HepG2 (cell line): Measurements from ENCODE around the gene MYADML2. TPM values are rescaled to one million over a fixed set of nuclear protein-coding genes. Genes with fewer than 3 reads are reported as not detected.

Experiments used
- FOXK2 ChIP-seq: fragments of 450-650 bp; IDR thresholded peaks from 2 replicates; pipeline ENCODE4 v1.6.1; 2016
- HOXA9 ChIP-seq: sonication (generic); formaldehyde crosslinking; IDR thresholded peaks from 2 replicates; pipeline ENCODE4 v1.8.1; 2022; ENCODE audit warnings: missing genetic modification reagents, mild to moderate bottlenecking, moderate library complexity, borderline replicate concordance
- MED13 ChIP-seq: sonication (generic); formaldehyde crosslinking; IDR thresholded peaks from 2 replicates; pipeline ENCODE4 v1.5.0; 2020; ENCODE audit warnings: missing genetic modification reagents
- PITX1 ChIP-seq: sonication (generic); formaldehyde crosslinking; IDR thresholded peaks from 2 replicates; pipeline ENCODE4 v1.5.1; 2020; ENCODE audit warnings: mild to moderate bottlenecking, missing genetic modification reagents
- REXO4 ChIP-seq: sonication (generic); formaldehyde crosslinking; IDR thresholded peaks from 2 replicates; pipeline ENCODE4 v1.8.0; 2022; ENCODE audit warnings: missing genetic modification reagents, mild to moderate bottlenecking, borderline replicate concordance
- TARDBP ChIP-seq: sonication (generic); formaldehyde crosslinking; IDR thresholded peaks from 2 replicates; pipeline ENCODE4 v1.8.0; 2022; ENCODE audit warnings: mild to moderate bottlenecking, missing genetic modification reagents
- TFE3 ChIP-seq: IDR thresholded peaks from 2 replicates; pipeline ENCODE4 v1.6.1; 2016
- THAP8 ChIP-seq: sonication (generic); formaldehyde crosslinking; IDR thresholded peaks from 2 replicates; pipeline ENCODE4 v1.5.1; 2020; ENCODE audit warnings: missing genetic modification reagents, mild to moderate bottlenecking, borderline replicate concordance
- TSC22D2 ChIP-seq: sonication (generic); formaldehyde crosslinking; IDR thresholded peaks from 2 replicates; pipeline ENCODE4 v1.5.1; 2020; ENCODE audit warnings: missing genetic modification reagents, mild to moderate bottlenecking, borderline replicate concordance
- ZBTB40 ChIP-seq, 2 experiments: fragments of 450-650 bp in 1 of 2; sonication (generic) in 1 of 2; formaldehyde crosslinking in 1 of 2; IDR thresholded peaks; 2 replicates each; pipeline versions ENCODE4 v1.6.1 to v1.8.0; 2016 to 2022; ENCODE audit warnings: antibody characterized with exemption in 1 of 2, mild to moderate bottlenecking in 1 of 2, missing genetic modification reagents in 1 of 2
- ZEB1 ChIP-seq: IDR thresholded peaks from 2 replicates; pipeline ENCODE4 v1.6.1; 2012; ENCODE audit warnings: mild to moderate bottlenecking, low read depth, inconsistent platforms; ENCODE audit not compliant: insufficient replicate concordance
- ZNF143 ChIP-seq: sonication (generic); formaldehyde crosslinking; IDR thresholded peaks from 2 replicates; pipeline ENCODE4 v1.4.0; 2020; ENCODE audit warnings: missing genetic modification reagents
- ZNF3 ChIP-seq: IDR thresholded peaks from 2 replicates; pipeline ENCODE4 v1.7.0; 2017; ENCODE audit warnings: inconsistent platforms
- ZNF441 ChIP-seq: sonication (generic); formaldehyde crosslinking; IDR thresholded peaks from 2 replicates; pipeline ENCODE4 v1.7.0; 2021; ENCODE audit warnings: missing genetic modification reagents, borderline replicate concordance
- ZNF556 ChIP-seq: sonication (generic); formaldehyde crosslinking; IDR thresholded peaks from 2 replicates; pipeline ENCODE4 v1.4.0; 2020; ENCODE audit warnings: mild to moderate bottlenecking, missing genetic modification reagents, borderline replicate concordance
- ZNF580 ChIP-seq: IDR thresholded peaks from 2 replicates; pipeline ENCODE4 v1.6.1; 2016; ENCODE audit warnings: low read depth, borderline replicate concordance
- ZNF775 ChIP-seq: sonication (generic); formaldehyde crosslinking; IDR thresholded peaks from 2 replicates; pipeline ENCODE4 v1.4.0; 2020; ENCODE audit warnings: missing genetic modification reagents, mild to moderate bottlenecking, moderate library complexity, borderline replicate concordance
- ZNF850 ChIP-seq: sonication (generic); formaldehyde crosslinking; conservative IDR thresholded peaks from 2 replicates; pipeline ENCODE4 v1.9.0; 2021; ENCODE audit warnings: mild to moderate bottlenecking, missing genetic modification reagents
- polyA plus RNA-seq, 8 experiments: library from polyadenylated mRNA; depleted of rRNA in 3 of 8; stranded (reverse) in 7 of 8; unstranded in 1 of 8; fragments of >200 nt; fragmentation: Illumina TruSeq in 4 of 8; extraction: Trizol in 4 of 8; gene quantifications; 2 replicates each; pipeline versions ENCODE4 v1.2.1 to v1.2.3, GENCODE V29; 2011 to 2016; ENCODE audit warnings: low read depth in 4 of 8, missing spikeins in 1 of 8, mixed read lengths in 1 of 8; ENCODE audit not compliant: insufficient read depth in 1 of 8
- total RNA-seq, 5 experiments: library from RNA; depleted of rRNA; stranded (reverse); fragments of >200 nt; fragmentation: Illumina TruSeq; extraction: Trizol; gene quantifications; 2 replicates each; pipeline ENCODE4 v1.2.3, GENCODE V29; 2016; ENCODE audit warnings: low read depth in 1 of 5

The MYADML2 gene
- total and polyA plus RNA-seq, 2 of the 13 experiments (the other 11 are each of a cell fraction or from before 2014, with no cell fraction given) = not detected

GRCh38 chr17:81991684-81992305 is 44.8 kb upstream of the MYADML2 start (continued):
- TF ChIP-seq ZBTB40 (IDR thresholded peaks at IDR 0.05) (no peak), ZBTB40 (CRISPR knock-in tag; IDR thresholded peaks at IDR 0.05) (peak; percentile 93), TSC22D2 (CRISPR knock-in tag) (peak; percentile 97; the same call in 1 of the 2 replicates), THAP8 (CRISPR knock-in tag) (peak; percentile 71; the same call in 1 of the 2 replicates), MED13 (CRISPR knock-in tag) (no peak; the same call in 1 of the 2 replicates), TARDBP (CRISPR knock-in tag) (peak; percentile 84), FOXK2 (peak; percentile 46; the same call in 1 of the 2 replicates), ZNF850 (CRISPR knock-in tag) (no peak), REXO4 (CRISPR knock-in tag) (peak; percentile 16; the same call in 1 of the 2 replicates), ZNF3 (no peak; the same call in 1 of the 2 replicates), HOXA9 (CRISPR knock-in tag) (peak; percentile 84; the same call in 1 of the 2 replicates), ZNF441 (CRISPR knock-in tag) (peak; percentile 65; the same call in 1 of the 2 replicates), ZNF580 (CRISPR knock-in tag) (peak; percentile 93), ZNF775 (no peak), TFE3 (CRISPR knock-in tag) (peak; percentile 89), PITX1 (no peak), ZEB1 (no peak), ZNF143 (CRISPR knock-in tag) (peak; percentile 51), ZNF556 (CRISPR knock-in tag) (peak; percentile 78; the same call in 1 of the 2 replicates)
